K562 (cell line): ENCODE data around the gene TMC4. TPM values are rescaled to one million over a fixed set of nuclear protein-coding genes. Genes with fewer than 3 reads are reported as not detected.

Experiments used
- CREB1 ChIP-seq, 2 experiments: sonication (generic) in 1 of 2; formaldehyde crosslinking in 1 of 2; IDR thresholded peaks; 2 replicates each; pipeline versions ENCODE4 v1.6.1 to v1.8.0; 2012 to 2022; ENCODE audit warnings: inconsistent platforms in 1 of 2, mild to moderate bottlenecking in 1 of 2, missing genetic modification reagents in 1 of 2, moderate library complexity in 1 of 2
- HMGXB4 ChIP-seq: sonication (generic); formaldehyde crosslinking; IDR thresholded peaks from 2 replicates; pipeline ENCODE4 v1.8.1; 2023; ENCODE audit warnings: mild to moderate bottlenecking, missing genetic modification reagents
- MEF2A ChIP-seq: IDR thresholded peaks from 2 replicates; pipeline ENCODE4 v1.6.1; 2011; ENCODE audit warnings: low read depth, mild to moderate bottlenecking, low read length, moderate library complexity; ENCODE audit not compliant: control insufficient read depth
- POLR2G ChIP-seq: fragments of 200-400 bp; formaldehyde crosslinking; IDR thresholded peaks from 2 replicates; pipeline ENCODE4 v1.6.1; 2017; ENCODE audit warnings: low read depth, mild to moderate bottlenecking, antibody characterized with exemption, low read length, moderate library complexity
- PRDM10 ChIP-seq: fragments of 450-650 bp; IDR thresholded peaks from 2 replicates; pipeline ENCODE4 v1.6.1; 2018; ENCODE audit not compliant: partially characterized antibody
- TEAD4 ChIP-seq, 2 experiments: sonication (generic) in 1 of 2; formaldehyde crosslinking in 1 of 2; IDR thresholded peaks; 2 replicates each; pipeline versions ENCODE4 v1.6.1 to v1.8.0; 2012 to 2022; ENCODE audit warnings: borderline replicate concordance in 1 of 2, inconsistent platforms in 1 of 2, low read length in 1 of 2, mild to moderate bottlenecking in 1 of 2, missing genetic modification reagents in 1 of 2
- THRB ChIP-seq: fragments of 450-650 bp; formaldehyde crosslinking; conservative IDR thresholded peaks from 2 replicates; pipeline ENCODE4 v1.4.0; 2022; ENCODE audit warnings: mild to moderate bottlenecking, missing genetic modification characterization
- TSHZ1 ChIP-seq: fragments of 250-450 bp; sonication (Bioruptor Pico); IDR thresholded peaks from 2 replicates; pipeline ENCODE4 v1.4.0; 2020; ENCODE audit warnings: mild to moderate bottlenecking, moderate library complexity
- ZEB2 ChIP-seq: fragments of 450-650 bp; IDR thresholded peaks from 2 replicates; pipeline ENCODE4 v1.6.1; 2016
- ZNF316 ChIP-seq: fragments of 450-650 bp; IDR thresholded peaks from 2 replicates; pipeline ENCODE4 v1.6.1; 2016
- ZNF398 ChIP-seq: fragments of 250-450 bp; sonication (Bioruptor Pico); IDR thresholded peaks from 2 replicates; pipeline ENCODE4 v1.8.0; 2021; ENCODE audit warnings: moderate library complexity, mild to moderate bottlenecking, inconsistent platforms
- ZNF583 ChIP-seq: fragments of 250-450 bp; sonication (Bioruptor Pico); IDR thresholded peaks from 2 replicates; pipeline ENCODE4 v1.4.0; 2020
- polyA plus RNA-seq, 8 experiments: library from polyadenylated mRNA; depleted of rRNA in 4 of 8; stranded (reverse) in 5 of 8; unstranded in 3 of 8; fragments of >200 nt; fragmentation: Nextera tagmentation in 2 of 8; fragmentation: Illumina TruSeq in 1 of 8; extraction: Ambion mirVana in 2 of 8; extraction: Trizol in 1 of 8; gene quantifications; 2 replicates each; pipeline versions ENCODE4 v1.2.1 to v1.2.3, GENCODE V29; 2011 to 2014; ENCODE audit warnings: inconsistent platforms in 1 of 8, missing spikeins in 1 of 8
- total RNA-seq, 7 experiments: library from RNA; depleted of rRNA in 6 of 7; stranded (reverse); fragments of >200 nt in 6 of 7; fragmentation: Illumina TruSeq in 2 of 7; extraction: Trizol in 2 of 7; gene quantifications; 2 replicates each; pipeline versions ENCODE4 v1.2.1 to v1.2.3, GENCODE V29; 2011 to 2021; ENCODE audit warnings: low replicate concordance in 1 of 7

The TMC4 gene
- total and polyA plus RNA-seq, 9 of the 15 experiments (the other 6 are each of a cell fraction or from before 2014, with no cell fraction given), result 0.12 to 0.79 (median 0.36) TPM; not detected in 2

DNA sequence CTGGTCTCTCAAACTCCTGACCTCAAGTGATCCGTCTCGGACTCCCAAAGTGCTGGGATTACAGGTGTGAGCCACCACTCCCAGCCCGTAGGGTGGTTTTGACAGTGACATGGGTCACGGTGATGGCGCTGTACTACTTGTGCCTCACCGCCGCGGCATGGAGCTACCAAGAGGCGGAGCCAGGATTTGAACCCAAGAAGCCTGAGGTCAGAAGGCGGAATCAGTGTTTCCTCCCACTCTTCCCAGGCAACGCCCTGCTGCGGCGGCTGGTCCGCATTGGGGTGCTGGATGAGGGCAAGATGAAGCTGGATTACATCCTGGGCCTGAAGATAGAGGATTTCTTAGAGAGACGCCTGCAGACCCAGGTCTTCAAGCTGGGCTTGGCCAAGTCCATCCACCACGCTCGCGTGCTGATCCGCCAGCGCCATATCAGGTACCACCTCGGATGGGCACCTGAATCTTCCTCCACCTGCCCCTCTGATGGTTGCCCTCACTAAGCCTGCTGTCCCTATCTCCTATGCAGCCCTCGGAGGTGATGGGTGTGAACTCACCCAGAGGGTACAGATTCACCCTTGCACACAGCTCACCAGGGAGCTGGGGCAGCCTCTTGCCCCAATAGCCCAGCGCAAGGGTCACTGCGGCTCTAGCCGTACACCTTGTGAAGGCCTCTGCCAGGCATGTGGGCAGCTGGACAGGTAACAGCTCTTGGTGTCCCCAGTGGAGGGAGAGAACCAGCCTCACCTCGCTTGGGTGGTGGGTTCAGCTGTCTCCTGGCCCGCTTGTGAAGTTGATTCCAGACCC, 33.3 kb upstream of the TMC4 start (continued):
- no peak for TF ChIP-seq ZNF398 (CRISPR knock-in tag)
- TF ChIP-seq ZEB2, result no peak
- no peak for TF ChIP-seq THRB (CRISPR knock-in tag)
- TF ChIP-seq POLR2G, result 0 out of 2 replicates have a peak, but pooled peaks have one; percentile 42
- no peak for TF ChIP-seq TSHZ1 (CRISPR knock-in tag)
- TF ChIP-seq CREB1 (IDR thresholded peaks at IDR 0.05), result no peak
- TF ChIP-seq CREB1 (CRISPR knock-in tag; IDR thresholded peaks at IDR 0.05), result no peak
- TF ChIP-seq MEF2A, result no peak
- TF ChIP-seq TEAD4 (IDR thresholded peaks at IDR 0.05; ENCODE audit: low read length), result no peak
- TF ChIP-seq TEAD4 (CRISPR knock-in tag; IDR thresholded peaks at IDR 0.05; ENCODE audit: borderline replicate concordance), result no peak
- TF ChIP-seq ZNF316, result no peak
- TF ChIP-seq PRDM10, result no peak
- no peak for TF ChIP-seq ZNF583 (CRISPR knock-in tag)
- 0 out of 2 replicates have a peak, but pooled peaks have one; percentile 43 for TF ChIP-seq HMGXB4 (CRISPR knock-in tag)
